PFSK-1 (cell line): ENCODE measurements around the gene KIAA1958.

Experiments
- POLR2AphosphoS5 ChIP-seq: IDR thresholded peaks from 2 replicates; pipeline ENCODE4 v1.6.1; 2012; ENCODE audit warnings: low read depth, mild to moderate bottlenecking, control low read depth, low read length, moderate library complexity
- SIN3A ChIP-seq: IDR thresholded peaks from 2 replicates; pipeline ENCODE4 v1.6.1; 2012; ENCODE audit warnings: mild to moderate bottlenecking, low read length, moderate library complexity, borderline replicate concordance; ENCODE audit not compliant: insufficient read depth
- TAF1 ChIP-seq: IDR thresholded peaks from 2 replicates; pipeline ENCODE4 v1.6.1; 2012; ENCODE audit warnings: low read length, control low read depth, borderline replicate concordance; ENCODE audit not compliant: insufficient read depth
- TF ChIP-seq, protein P1 (sequence below), 2 experiments: IDR thresholded peaks; 2 replicates each; pipeline versions ENCODE4 v1.6.1 to v1.8.0; 2011 to 2012; ENCODE audit warnings: low read depth in 2 of 2, low read length in 2 of 2, control low read depth in 1 of 2, inconsistent platforms in 1 of 2, mild to moderate bottlenecking in 1 of 2, moderate library complexity in 1 of 2; ENCODE audit not compliant: insufficient read depth in 1 of 2

DNA sequence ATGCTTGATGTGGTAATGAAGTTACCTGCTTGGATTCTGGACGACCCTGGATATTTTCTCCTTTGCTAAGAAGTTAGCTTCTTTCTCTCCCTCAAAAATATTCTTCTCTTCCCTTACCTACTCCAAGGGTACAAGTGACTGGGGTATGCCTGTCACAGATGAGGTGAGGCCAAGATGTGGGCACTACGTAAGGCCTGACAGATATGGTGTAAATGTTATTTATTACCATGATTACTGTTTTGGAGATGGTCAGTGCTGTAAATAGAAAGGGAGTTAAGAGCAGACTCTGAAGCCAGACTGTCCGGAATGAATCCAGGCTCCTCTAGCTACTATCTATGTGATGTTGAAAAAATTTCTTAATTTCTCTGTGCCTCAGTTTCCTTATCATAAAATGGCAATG, 1.1 kb upstream of the KIAA1958 start:
- TF ChIP-seq POLR2AphosphoS5 (no peak), TAF1 (no peak), SIN3A (no peak)
- TF ChIP-seq, protein P1, sequence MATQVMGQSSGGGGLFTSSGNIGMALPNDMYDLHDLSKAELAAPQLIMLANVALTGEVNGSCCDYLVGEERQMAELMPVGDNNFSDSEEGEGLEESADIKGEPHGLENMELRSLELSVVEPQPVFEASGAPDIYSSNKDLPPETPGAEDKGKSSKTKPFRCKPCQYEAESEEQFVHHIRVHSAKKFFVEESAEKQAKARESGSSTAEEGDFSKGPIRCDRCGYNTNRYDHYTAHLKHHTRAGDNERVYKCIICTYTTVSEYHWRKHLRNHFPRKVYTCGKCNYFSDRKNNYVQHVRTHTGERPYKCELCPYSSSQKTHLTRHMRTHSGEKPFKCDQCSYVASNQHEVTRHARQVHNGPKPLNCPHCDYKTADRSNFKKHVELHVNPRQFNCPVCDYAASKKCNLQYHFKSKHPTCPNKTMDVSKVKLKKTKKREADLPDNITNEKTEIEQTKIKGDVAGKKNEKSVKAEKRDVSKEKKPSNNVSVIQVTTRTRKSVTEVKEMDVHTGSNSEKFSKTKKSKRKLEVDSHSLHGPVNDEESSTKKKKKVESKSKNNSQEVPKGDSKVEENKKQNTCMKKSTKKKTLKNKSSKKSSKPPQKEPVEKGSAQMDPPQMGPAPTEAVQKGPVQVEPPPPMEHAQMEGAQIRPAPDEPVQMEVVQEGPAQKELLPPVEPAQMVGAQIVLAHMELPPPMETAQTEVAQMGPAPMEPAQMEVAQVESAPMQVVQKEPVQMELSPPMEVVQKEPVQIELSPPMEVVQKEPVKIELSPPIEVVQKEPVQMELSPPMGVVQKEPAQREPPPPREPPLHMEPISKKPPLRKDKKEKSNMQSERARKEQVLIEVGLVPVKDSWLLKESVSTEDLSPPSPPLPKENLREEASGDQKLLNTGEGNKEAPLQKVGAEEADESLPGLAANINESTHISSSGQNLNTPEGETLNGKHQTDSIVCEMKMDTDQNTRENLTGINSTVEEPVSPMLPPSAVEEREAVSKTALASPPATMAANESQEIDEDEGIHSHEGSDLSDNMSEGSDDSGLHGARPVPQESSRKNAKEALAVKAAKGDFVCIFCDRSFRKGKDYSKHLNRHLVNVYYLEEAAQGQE (IDR thresholded peaks at IDR 0.05; ENCODE audit: insufficient read depth in 1 of 2, low read depth in 2 of 2, low read length in 2 of 2), result no peak
